Measurements from ENCODE around the gene EFNA2.
"Not testable (repeated sequence)": the region's sequence is repeated elsewhere in the genome, so short reads cannot be mapped to it uniquely, and the experiment has no call there.

The EFNA2 gene

GRCh38 chr19:1295169-1296012 lies 9.7 kb downstream of the EFNA2 start:
- peak in 2 of 3 donors; percentile 35 to 41 for DNase-seq (ENCODE audit: low read depth in 2 of 3, low spot score in 1 of 3)

GRCh38 chr19:1296078-1296477 lies 10.4 kb downstream of the EFNA2 start:
- no peak for DNase-seq (ENCODE audit: low read depth in 2 of 3, low spot score in 1 of 3)

GRCh38 chr19:1296575-1297271 lies 11.1 kb downstream of the EFNA2 start:
- no peak for DNase-seq (ENCODE audit: low read depth in 2 of 3, low spot score in 1 of 3)

GRCh38 chr19:1298235-1298634 lies 12.6 kb downstream of the EFNA2 start:
- no peak for DNase-seq (ENCODE audit: low read depth in 2 of 3, low spot score in 1 of 3)

GRCh38 chr19:1299801-1300200 lies 14.1 kb downstream of the EFNA2 start:
- no peak for DNase-seq (ENCODE audit: low read depth in 2 of 3, low spot score in 1 of 3)

- DNase-seq (ENCODE audit: low read depth in 2 of 3, low spot score in 1 of 3) = no peak
Observed at GRCh38 chr19:1300744-1301490, 15.2 kb downstream of the EFNA2 start.

GRCh38 chr19:1302533-1303239 lies 17.0 kb downstream of the EFNA2 start:
- no peak for DNase-seq (ENCODE audit: low read depth in 2 of 3, low spot score in 1 of 3)

- no peak for DNase-seq (ENCODE audit: low read depth in 2 of 3, low spot score in 1 of 3)
Observed at GRCh38 chr19:1304197-1304924, 18.7 kb downstream of the EFNA2 start.

- not testable (repeated sequence) for DNase-seq (ENCODE audit: low read depth in 2 of 3, low spot score in 1 of 3)
Observed at GRCh38 chr19:1305354-1305753, 19.7 kb downstream of the EFNA2 start.

GRCh38 chr19:1307320-1307719 lies 21.6 kb downstream of the EFNA2 start:
- DNase-seq (ENCODE audit: low read depth in 2 of 3, low spot score in 1 of 3) = no peak

- no peak for DNase-seq (ENCODE audit: low read depth in 2 of 3, low spot score in 1 of 3)
Observed at GRCh38 chr19:1307755-1308303, 22.2 kb downstream of the EFNA2 start.

GRCh38 chr19:1308718-1309117 lies 23.0 kb downstream of the EFNA2 start:
- DNase-seq (ENCODE audit: low read depth in 2 of 3, low spot score in 1 of 3) = no peak

- no peak for DNase-seq (ENCODE audit: low read depth in 2 of 3, low spot score in 1 of 3)
Observed at GRCh38 chr19:1309977-1310852, 24.5 kb downstream of the EFNA2 start.

GRCh38 chr19:1310853-1311180 lies 25.1 kb downstream of the EFNA2 start:
- no peak for DNase-seq (ENCODE audit: low read depth in 2 of 3, low spot score in 1 of 3)

- DNase-seq (ENCODE audit: low read depth in 2 of 3, low spot score in 1 of 3) = no peak
Observed at GRCh38 chr19:1311543-1312091, 25.9 kb downstream of the EFNA2 start.

GRCh38 chr19:1312767-1313694 lies 27.4 kb downstream of the EFNA2 start:
- DNase-seq (ENCODE audit: low read depth in 2 of 3, low spot score in 1 of 3) = no peak

GRCh38 chr19:1313695-1314613 lies 28.3 kb downstream of the EFNA2 start:
- DNase-seq (ENCODE audit: low read depth in 2 of 3, low spot score in 1 of 3) = no peak
